ENCODE data around the gene PRR19.

Gene PRR19

DNA sequence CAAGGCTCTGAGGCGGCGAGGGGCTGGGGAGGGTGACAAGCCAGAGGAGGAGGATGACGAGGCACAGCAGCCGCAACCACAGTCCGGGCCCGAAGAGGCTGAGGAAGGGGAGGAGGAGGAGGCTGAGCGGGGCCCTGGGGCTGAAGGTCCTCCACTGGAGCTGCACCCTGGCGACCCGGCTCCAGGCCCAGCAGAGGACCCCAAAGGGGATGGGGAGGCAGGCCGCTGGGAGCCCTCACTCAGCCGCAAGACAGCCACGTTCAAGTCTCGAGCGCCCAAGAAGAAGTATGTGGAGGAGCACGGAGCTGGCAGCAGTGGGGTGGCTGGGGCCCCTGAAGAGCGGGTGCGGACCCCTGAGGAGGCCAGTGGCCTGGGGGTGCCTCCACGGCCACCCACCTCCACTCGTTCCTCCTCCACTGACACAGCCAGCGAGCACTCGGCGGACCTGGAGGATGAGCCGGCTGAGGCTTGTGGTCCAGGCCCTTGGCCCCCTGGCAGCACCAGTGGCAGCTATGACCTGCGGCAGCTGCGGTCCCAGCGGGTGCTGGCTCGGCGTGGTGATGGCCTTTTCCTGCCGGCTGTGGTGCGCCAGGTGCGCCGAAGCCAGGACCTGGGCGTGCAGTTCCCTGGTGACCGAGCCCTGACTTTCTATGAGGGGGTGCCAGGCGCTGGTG is 29.9 kb upstream of the PRR19 start:
- no peak for DNase-seq (ENCODE audit: low spot score)

DNA sequence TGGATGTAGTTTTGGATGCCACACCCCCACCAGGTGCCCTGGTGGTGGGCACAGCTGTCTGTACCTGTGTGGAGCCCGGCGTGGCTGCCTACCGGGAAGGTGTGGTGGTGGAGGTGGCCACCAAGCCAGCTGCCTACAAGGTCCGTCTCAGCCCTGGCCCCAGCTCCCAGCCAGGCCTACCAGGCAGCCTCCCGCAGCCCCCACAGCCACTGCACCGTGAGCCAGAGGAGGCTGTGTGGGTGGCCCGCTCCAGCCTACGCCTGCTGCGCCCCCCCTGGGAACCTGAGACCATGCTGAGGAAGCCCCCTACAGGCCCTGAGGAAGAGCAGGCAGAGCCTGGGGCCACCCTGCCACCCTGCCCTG is 29.4 kb upstream of the PRR19 start:
- DNase-seq (ENCODE audit: low spot score) = no peak

GRCh38 chr19:42272989-42273406 is 28.9 kb upstream of the PRR19 start:
- DNase-seq (ENCODE audit: low spot score) = no peak

DNA sequence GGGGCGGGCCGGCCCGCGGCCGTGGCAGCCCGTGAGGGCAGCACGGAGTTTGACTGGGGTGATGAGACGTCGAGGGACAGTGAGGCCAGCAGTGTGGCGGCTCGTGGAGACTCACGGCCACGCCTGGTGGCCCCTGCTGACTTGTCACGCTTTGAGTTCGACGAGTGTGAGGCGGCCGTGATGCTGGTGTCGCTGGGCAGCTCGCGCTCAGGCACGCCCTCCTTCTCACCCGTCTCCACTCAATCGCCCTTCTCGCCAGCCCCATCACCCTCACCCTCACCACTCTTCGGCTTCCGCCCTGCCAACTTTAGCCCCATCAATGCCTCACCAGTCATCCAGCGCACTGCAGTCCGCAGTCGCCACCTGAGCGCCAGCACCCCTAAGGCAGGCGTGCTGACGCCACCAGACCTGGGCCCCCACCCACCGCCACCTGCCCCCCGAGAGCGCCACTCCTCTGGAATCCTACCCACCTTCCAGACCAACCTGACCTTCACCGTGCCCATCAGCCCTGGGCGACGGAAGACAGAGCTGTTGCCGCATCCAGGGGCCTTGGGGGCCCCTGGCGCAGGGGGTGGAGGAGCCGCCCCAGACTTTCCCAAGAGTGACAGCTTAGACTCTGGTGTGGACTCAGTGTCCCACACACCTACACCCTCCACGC is 28.4 kb upstream of the PRR19 start:
- DNase-seq (ENCODE audit: low spot score) = no peak

GRCh38 chr19:42274065-42274682 is 27.8 kb upstream of the PRR19 start:
- DNase-seq (ENCODE audit: low spot score) = no peak

DNA sequence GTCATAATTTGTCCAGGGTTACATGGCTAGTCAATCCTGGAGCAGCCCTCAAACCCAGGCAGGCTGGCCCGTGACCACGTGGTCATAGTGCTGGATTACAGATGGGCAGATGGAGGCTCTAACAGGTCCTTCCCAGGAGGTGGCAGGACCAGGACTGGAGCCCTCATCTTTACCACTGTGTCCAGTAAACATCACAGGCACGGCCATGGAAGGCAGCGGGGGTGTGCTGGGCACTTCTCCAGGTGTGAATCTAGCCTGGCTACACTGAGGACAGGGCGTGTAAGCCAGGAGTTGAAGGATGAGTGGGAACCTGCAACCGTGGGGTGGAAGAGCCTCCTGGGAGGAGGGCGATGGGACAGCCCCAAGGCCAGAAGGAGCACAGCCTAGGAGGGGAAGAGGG is 26.8 kb upstream of the PRR19 start:
- DNase-seq (ENCODE audit: low spot score) = no peak

DNA sequence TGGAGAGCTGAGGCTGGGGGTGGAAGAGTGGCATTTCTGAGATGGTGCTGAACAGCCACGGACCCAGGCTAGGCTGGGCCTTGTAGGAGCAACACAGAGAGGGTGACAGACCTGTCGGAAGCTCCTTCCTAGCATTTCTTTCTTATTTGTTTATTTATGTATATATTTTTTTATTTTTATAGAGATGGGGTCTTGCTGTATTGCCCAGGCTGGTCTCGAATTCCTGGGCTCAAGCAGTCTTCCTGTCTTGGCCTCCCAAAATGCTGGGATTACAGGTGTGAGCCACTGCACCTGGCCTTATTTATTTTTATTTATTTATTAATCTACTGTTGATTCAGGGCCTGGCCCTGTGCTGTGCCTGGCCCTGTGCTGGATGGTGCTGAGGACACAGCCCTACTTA is 26.4 kb upstream of the PRR19 start:
- no peak for DNase-seq (ENCODE audit: low spot score)

GRCh38 chr19:42276284-42276683 is 25.6 kb upstream of the PRR19 start:
- DNase-seq (ENCODE audit: low spot score) = no peak

DNA sequence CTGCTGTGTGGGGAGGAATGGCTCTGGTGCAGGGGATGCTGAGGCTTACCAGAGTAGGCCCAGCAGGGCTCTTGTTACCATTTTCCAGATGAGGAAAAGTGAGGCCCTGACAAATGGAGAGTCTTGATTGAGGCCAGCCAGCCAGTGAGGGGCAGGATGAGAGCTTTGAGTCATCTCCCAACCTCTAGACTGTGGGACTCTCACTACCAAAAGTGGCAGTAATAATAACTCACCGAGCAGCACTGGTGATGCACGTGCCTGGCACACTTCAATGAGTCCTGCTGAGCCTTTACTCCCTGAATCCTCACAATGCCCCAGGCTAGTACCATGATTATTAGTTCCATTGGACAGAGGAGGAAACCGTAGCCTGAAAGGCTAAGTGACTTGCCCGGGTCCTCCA is 25.1 kb upstream of the PRR19 start:
- DNase-seq (ENCODE audit: low spot score) = no peak

- no peak for DNase-seq (ENCODE audit: low spot score)
Measured at GRCh38 chr19:42277821-42278451, 24.0 kb upstream of the PRR19 start.

DNA sequence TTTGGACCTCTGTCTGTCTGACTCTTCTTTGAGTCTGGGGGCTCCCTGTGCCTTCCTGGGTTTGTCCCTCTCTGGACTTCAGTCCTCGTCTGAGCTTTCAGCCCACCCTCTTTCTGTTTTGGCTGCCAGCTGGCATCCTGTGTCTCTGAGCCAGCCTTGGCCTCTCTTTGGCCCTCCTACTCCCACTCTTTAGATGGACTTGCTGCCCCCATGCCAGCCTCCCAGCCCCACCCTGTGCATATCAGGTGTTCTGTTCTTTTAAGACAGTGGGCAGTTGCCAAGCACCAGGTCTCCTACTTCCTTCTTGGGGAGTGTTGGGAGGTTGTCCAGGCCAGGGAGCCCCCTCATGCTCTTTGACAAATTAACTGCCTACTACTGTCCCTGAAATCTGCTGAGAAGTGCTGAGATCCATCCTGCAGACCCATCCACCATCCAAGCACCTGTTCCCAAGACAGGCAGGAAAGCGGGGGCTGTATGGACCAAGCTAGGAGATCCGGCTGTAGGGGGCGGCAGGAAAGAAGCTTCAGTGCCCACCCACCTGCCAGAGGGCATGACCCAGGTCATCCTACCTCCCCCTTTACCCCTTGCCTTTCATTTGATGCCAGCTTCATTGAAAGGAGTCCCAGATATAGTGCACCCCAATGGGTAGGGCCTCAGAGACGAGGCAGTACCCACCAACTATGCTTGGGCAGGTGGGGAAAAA is 23.3 kb upstream of the PRR19 start:
- DNase-seq (ENCODE audit: low spot score) = no peak

- DNase-seq (ENCODE audit: low spot score) = no peak
Measured at GRCh38 chr19:42279155-42279901, 22.6 kb upstream of the PRR19 start.

DNA sequence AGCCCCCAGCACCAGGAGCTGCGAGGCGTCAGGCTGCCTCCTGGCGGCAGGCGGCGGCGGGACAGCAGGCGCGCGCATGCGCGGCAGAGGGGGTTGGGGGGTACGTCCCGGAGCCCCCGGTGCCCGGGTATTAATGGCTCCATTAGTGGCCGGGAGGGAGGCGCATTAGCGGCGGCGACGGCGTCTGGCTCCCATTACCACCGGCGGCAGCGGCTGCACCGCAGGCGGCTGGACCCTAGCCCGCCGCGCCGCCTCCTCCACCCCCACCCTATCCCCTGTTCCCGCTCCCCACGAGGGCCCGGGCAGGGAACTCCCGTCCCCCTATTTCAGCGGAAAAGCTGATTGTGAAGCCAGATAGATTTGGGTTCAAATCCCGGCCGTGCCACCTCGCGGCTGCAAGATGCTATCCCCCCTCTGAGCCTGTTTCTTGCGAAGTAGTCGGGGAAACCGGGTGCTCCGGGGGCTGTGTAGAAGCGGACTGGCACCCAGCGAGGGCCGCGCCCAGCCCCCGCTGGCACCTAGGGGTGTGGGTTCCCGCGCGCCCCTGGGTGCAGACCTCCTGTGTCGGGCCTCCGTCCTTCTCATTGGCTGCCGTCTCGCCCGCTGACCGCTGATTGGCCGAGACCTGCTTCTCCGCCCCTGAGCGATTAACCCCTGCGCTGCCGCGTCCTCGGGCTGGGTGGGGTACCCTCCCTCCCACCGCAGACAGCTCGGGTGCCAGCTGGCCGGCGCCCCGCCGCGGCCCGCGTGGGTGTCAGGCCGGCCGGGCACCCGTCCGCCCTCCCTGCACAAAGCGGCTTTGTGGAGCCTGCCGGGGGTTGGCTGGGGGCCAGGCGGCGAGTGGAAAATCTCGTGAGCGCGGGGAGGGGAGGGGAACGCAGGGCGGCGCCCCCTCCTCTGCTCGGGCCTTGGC is 21.8 kb upstream of the PRR19 start:
- peak; percentile 94 for DNase-seq (ENCODE audit: low spot score)

DNA sequence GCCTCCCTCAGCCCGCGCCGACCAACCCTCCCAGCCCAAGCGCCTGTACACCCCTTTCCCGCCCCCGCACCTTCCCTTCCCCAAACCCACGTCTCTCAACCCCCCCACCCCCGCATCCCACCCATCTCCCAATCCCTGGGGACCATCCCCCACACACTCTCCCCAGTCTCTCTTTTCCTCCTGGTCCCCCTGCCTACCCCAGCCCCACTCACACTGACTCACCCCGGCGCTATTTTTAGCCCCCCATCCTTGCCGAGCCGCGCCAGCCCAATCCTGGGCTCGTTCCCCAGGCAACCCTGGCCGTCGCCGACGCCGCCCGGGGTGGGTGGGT is 21.2 kb upstream of the PRR19 start:
- DNase-seq (ENCODE audit: low spot score) = peak; percentile 55

GRCh38 chr19:42281146-42281826 is 20.6 kb upstream of the PRR19 start:
- DNase-seq (ENCODE audit: low spot score) = no peak

- DNase-seq (ENCODE audit: low spot score) = no peak
Measured at GRCh38 chr19:42281827-42282762, 19.8 kb upstream of the PRR19 start.

GRCh38 chr19:42282819-42283187 is 19.1 kb upstream of the PRR19 start:
- DNase-seq (ENCODE audit: low spot score) = no peak

DNA sequence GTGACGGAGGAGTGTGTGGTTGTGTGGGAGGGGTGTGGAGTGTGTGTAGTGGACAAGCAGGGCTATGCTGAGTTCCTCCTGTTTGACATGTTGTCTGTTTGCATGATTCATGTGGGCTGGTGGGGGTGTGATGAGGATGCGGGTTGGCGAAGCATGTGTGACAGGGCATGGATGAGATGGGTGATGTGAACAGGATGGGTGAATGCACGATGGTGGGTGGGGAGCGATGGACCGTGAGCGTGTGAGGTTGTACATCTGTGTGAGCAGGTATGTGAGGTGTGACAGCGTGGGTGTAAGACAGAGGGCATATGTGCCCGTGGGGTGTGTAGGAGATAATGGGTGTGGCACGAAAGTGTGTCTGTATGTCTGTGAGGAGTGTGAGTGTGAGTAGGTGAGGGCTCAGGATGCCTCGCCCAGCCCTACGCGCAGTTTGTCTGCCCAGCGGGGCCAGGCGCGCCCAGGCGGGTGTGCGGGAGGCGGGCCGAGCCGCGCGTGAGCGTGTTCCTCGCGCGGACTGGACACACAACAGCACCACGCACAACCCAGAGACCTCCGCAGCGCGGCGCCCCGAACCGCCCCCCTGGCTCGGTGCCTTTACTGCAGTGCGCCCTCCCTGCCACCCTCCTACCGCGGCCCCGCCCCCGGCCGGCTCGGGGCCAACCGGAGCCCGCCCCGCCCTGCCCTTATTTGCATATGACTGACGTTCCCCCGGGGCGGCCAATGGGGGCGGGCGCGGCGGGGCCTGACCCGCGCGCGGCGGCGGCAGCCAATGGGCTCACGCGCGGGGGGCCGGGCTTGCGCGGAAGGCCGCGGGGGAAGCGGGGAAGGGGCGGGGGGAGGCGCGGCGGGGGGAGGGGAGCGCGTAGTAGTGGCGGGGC is 18.5 kb upstream of the PRR19 start:
- DNase-seq (ENCODE audit: low spot score) = peak; percentile 95

All from D341Med (cell line).